Adrenal gland (tissue), 5 donors: ENCODE data around the gene LAMB2.

ENCODE experiments used
- CTCF ChIP-seq, 6 experiments: fragments of 450-650 bp in 4 of 6; fragments of 200-600 bp in 2 of 6; sonication (generic) in 1 of 6; IDR thresholded peaks; 1 replicate in 5 of 6; 2 replicates in 1 of 6; pipeline versions ENCODE4 v1.5.1 to v1.8.0; 2016 to 2021; ENCODE audit warnings: antibody characterized with exemption in 6 of 6, mild to moderate bottlenecking in 2 of 6, moderate library complexity in 1 of 6
- POLR2A ChIP-seq, 2 donors: fragments of 450-650 bp; IDR thresholded peaks; one replicate each; pipeline ENCODE4 v1.6.1; 2017; ENCODE audit warnings: antibody characterized with exemption in 2 of 2, mild to moderate bottlenecking in 2 of 2, moderate library complexity in 1 of 2
- donor health status: DM: no; HTN: no; CAD: no.

GRCh38 chr3:49173116-49173791 is 40.4 kb upstream of the LAMB2 start:
- TF ChIP-seq CTCF (IDR thresholded peaks at IDR 0.05) (no peak), POLR2A (IDR thresholded peaks at IDR 0.05) (peak in 1 of 2 donors; percentile 27)
